Stimulated activated naive CD8-positive, alpha-beta T cell treated with anti-CD3 and anti-CD28 coated beads, Interleukin-15, Interleukin-2, amounts not matched to agents 100 ng/mL and 50 ng/mL, for 24 hours (primary cell): ENCODE results near the gene TBX1.

ENCODE experiments used
- H3K27ac Mint-ChIP-seq: one replicate; pipeline ENCODE4 v1.8.0; 2021; ENCODE audit warnings: mild to moderate bottlenecking, mixed read lengths
- H3K27me3 Mint-ChIP-seq: one replicate; pipeline ENCODE4 v1.8.0; 2021; ENCODE audit warnings: mixed read lengths
- H3K36me3 Mint-ChIP-seq: one replicate; pipeline ENCODE4 v1.8.0; 2021; ENCODE audit warnings: low read depth, mixed read lengths
- H3K4me1 Mint-ChIP-seq: one replicate; pipeline ENCODE4 v1.8.0; 2021; ENCODE audit warnings: low read depth, mixed read lengths
- H3K4me3 Mint-ChIP-seq: one replicate; pipeline ENCODE4 v1.8.0; 2021; ENCODE audit warnings: mild to moderate bottlenecking, mixed read lengths
- H3K9me3 Mint-ChIP-seq: one replicate; pipeline ENCODE4 v1.8.0; 2021; ENCODE audit warnings: mixed read lengths

The TBX1 gene

GRCh38 chr22:19797086-19798002, 36.8 kb downstream of the TBX1 start:
- Mint-ChIP-seq H3K27ac (no peak overlapping the region), H3K4me1 (no peaks in the 10 kb centered on the region), H3K9me3 (peaks cover 5% of the 10 kb centered on the region), H3K36me3 (peaks cover 39% of the 10 kb centered on the region), H3K4me3 (no peak overlapping the region), H3K27me3 (no peaks in the 10 kb centered on the region)

GRCh38 chr22:19798003-19798665, 37.6 kb downstream of the TBX1 start:
- Mint-ChIP-seq H3K4me3 (no peak overlapping the region), H3K9me3 (peaks cover 4% of the 10 kb centered on the region), H3K27ac (no peak overlapping the region), H3K4me1 (no peaks in the 10 kb centered on the region), H3K27me3 (no peaks in the 10 kb centered on the region), H3K36me3 (peaks cover 34% of the 10 kb centered on the region)

- Mint-ChIP-seq H3K27ac (no peak overlapping the region), H3K4me3 (no peak overlapping the region), H3K36me3 (peaks cover 26% of the 10 kb centered on the region), H3K4me1 (no peaks in the 10 kb centered on the region), H3K9me3 (no peaks in the 10 kb centered on the region), H3K27me3 (no peaks in the 10 kb centered on the region)
Observed at GRCh38 chr22:19798891-19799293, 38.3 kb downstream of the TBX1 start.

- Mint-ChIP-seq H3K27ac (no peak overlapping the region), H3K4me1 (no peaks in the 10 kb centered on the region), H3K36me3 (peaks cover 19% of the 10 kb centered on the region), H3K27me3 (no peaks in the 10 kb centered on the region), H3K4me3 (no peak overlapping the region), H3K9me3 (no peaks in the 10 kb centered on the region)
Observed at GRCh38 chr22:19799322-19800190, 39.0 kb downstream of the TBX1 start.

GRCh38 chr22:19800306-19800705, 39.7 kb downstream of the TBX1 start:
- H3K9me3 Mint-ChIP-seq: no peaks in the 10 kb centered on the region
- no peaks in the 10 kb centered on the region for H3K4me1 Mint-ChIP-seq
- no peak overlapping the region for H3K27ac Mint-ChIP-seq
- peaks cover 14% of the 10 kb centered on the region for H3K36me3 Mint-ChIP-seq
- H3K4me3 Mint-ChIP-seq: no peak overlapping the region
- no peaks in the 10 kb centered on the region for H3K27me3 Mint-ChIP-seq

GRCh38 chr22:19800761-19801244, 40.2 kb downstream of the TBX1 start:
- no peaks in the 10 kb centered on the region for H3K4me1 Mint-ChIP-seq
- no peak overlapping the region for H3K4me3 Mint-ChIP-seq
- H3K27me3 Mint-ChIP-seq: no peaks in the 10 kb centered on the region
- H3K27ac Mint-ChIP-seq: no peak overlapping the region
- peaks cover 10% of the 10 kb centered on the region for H3K36me3 Mint-ChIP-seq
- H3K9me3 Mint-ChIP-seq: no peaks in the 10 kb centered on the region

- Mint-ChIP-seq H3K27me3 (no peaks in the 10 kb centered on the region), H3K4me3 (no peak overlapping the region), H3K9me3 (no peaks in the 10 kb centered on the region), H3K4me1 (no peaks in the 10 kb centered on the region), H3K36me3 (peaks cover 10% of the 10 kb centered on the region), H3K27ac (no peak overlapping the region)
Observed at GRCh38 chr22:19801340-19802000, 40.9 kb downstream of the TBX1 start.

- no peak overlapping the region for H3K27ac Mint-ChIP-seq
- peaks cover 10% of the 10 kb centered on the region for H3K36me3 Mint-ChIP-seq
- no peaks in the 10 kb centered on the region for H3K27me3 Mint-ChIP-seq
- no peaks in the 10 kb centered on the region for H3K9me3 Mint-ChIP-seq
- no peak overlapping the region for H3K4me3 Mint-ChIP-seq
- H3K4me1 Mint-ChIP-seq: no peaks in the 10 kb centered on the region
Observed at GRCh38 chr22:19802001-19802893, 41.7 kb downstream of the TBX1 start.

GRCh38 chr22:19802894-19803735, 42.5 kb downstream of the TBX1 start:
- no peaks in the 10 kb centered on the region for H3K4me1 Mint-ChIP-seq
- no peaks in the 10 kb centered on the region for H3K9me3 Mint-ChIP-seq
- peaks cover 10% of the 10 kb centered on the region for H3K36me3 Mint-ChIP-seq
- H3K27ac Mint-ChIP-seq: no peak overlapping the region
- H3K4me3 Mint-ChIP-seq: no peak overlapping the region
- no peaks in the 10 kb centered on the region for H3K27me3 Mint-ChIP-seq

- Mint-ChIP-seq H3K4me1 (no peaks in the 10 kb centered on the region), H3K27ac (no peak overlapping the region), H3K4me3 (no peak overlapping the region), H3K27me3 (no peaks in the 10 kb centered on the region), H3K9me3 (no peaks in the 10 kb centered on the region), H3K36me3 (peaks cover 10% of the 10 kb centered on the region)
Observed at GRCh38 chr22:19803736-19804267, 43.2 kb downstream of the TBX1 start.

GRCh38 chr22:19805821-19806212, 45.2 kb downstream of the TBX1 start:
- Mint-ChIP-seq H3K4me3 (no peak overlapping the region), H3K9me3 (no peaks in the 10 kb centered on the region), H3K27ac (no peak overlapping the region), H3K4me1 (peaks cover 4% of the 10 kb centered on the region), H3K36me3 (peaks cover 6% of the 10 kb centered on the region), H3K27me3 (no peaks in the 10 kb centered on the region)

GRCh38 chr22:19806213-19807160, 45.9 kb downstream of the TBX1 start:
- no peaks in the 10 kb centered on the region for H3K27me3 Mint-ChIP-seq
- H3K9me3 Mint-ChIP-seq: no peaks in the 10 kb centered on the region
- H3K27ac Mint-ChIP-seq: no peak overlapping the region
- peaks cover 10% of the 10 kb centered on the region for H3K4me1 Mint-ChIP-seq
- H3K4me3 Mint-ChIP-seq: no peak overlapping the region
- H3K36me3 Mint-ChIP-seq: peaks cover 10% of the 10 kb centered on the region
